Glomerular endothelial cell (primary cell): ENCODE data around the gene PIM2. TPM values are rescaled to one million over a fixed set of nuclear protein-coding genes. Genes with fewer than 3 reads are reported as not detected.
"Not testable (repeated sequence)": the region's sequence is repeated elsewhere in the genome, so short reads cannot be mapped to it uniquely, and the experiment has no call there.

ENCODE experiments used
- DNase-seq: peaks from one replicate; pipeline ENCODE4 v3.0.0-alpha.2; 2011; ENCODE audit warnings: low read depth, low spot score; ENCODE audit errors: extremely low read depth
- total RNA-seq: library from RNA; depleted of rRNA; stranded (reverse); fragments of >200 nt; gene quantifications from 2 replicates; pipeline ENCODE4 v1.2.3, GENCODE V29; 2015

PIM2 gene
- total RNA-seq, 1 donor from 2014 or later, result 5.3 TPM

DNA sequence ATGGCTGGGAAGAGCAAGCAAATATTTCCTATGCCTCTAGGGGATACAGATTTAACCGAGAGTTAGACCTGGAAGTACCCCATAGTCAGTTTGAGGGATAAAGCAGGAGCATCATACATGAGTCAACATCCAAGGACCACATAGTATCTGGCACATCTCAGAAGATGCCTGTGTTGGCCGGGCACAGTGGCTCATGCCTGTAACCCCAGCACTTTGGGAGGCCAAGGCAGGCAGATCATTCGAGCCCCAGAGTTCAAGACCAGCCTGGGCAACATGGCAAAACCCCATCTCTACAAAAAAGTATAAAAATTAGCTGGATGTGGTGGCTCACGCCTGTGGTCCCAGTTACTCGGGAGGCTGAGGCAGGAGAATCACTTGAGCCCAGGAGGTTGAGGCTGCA lies 32.2 kb downstream of the PIM2 start:
- not testable (repeated sequence) for DNase-seq

DNA sequence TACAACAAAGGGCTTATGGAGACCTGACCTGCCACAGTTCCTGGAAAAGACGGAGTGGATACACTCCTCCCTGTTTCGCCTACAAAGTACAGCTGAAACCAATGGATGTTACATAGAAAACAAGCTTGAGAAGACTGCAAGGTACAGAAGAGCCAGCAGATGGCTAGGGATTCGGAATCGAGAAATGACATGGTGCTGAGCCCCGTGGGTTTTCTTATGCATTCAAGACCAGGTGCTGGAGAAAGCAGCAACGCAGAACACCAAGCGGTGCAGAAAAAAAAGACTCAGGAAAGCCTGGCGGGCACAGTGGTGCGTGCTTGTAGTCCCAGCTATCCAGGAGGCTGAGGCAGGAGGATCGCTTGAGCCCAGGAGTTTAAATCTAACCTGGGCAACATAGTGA lies 35.1 kb downstream of the PIM2 start:
- DNase-seq, result no peak

DNA sequence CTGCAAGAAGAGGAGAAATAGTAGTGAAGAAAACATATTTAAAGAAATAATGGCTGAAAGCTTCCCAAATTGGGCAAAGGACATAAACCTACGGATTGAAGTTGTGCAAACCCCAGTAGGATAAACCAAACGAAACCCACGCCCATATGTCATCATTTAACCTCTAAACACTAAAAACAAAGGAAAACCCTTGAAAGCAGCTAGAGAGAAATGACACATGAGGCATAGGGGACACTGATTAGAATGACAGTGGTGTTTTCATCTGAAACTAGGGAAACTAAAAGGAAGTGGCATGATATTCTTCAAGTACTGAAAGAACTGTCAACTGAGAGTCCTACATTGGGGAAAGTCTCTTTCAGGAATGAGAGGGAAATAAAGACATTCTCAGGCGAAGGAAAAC lies 41.9 kb downstream of the PIM2 start:
- not testable (repeated sequence) for DNase-seq

DNA sequence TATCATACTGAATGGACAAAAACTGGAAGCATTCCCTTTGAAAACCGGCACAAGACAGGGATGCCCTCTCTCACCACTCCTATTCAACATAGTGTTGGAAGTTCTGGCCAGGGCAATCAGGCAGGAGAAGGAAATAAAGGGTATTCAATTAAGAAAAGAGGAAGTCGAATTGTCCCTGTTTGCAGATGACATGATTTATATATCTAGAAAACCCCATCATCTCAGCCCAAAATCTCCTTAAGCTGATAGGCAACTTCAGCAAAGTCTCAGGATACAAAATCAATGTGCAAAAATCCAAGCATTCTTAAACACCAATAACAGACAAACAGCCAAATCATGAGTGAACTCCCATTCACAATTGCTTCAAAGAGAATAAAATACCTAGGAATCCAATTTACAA lies 46.8 kb downstream of the PIM2 start:
- DNase-seq, result not testable (repeated sequence)

DNA sequence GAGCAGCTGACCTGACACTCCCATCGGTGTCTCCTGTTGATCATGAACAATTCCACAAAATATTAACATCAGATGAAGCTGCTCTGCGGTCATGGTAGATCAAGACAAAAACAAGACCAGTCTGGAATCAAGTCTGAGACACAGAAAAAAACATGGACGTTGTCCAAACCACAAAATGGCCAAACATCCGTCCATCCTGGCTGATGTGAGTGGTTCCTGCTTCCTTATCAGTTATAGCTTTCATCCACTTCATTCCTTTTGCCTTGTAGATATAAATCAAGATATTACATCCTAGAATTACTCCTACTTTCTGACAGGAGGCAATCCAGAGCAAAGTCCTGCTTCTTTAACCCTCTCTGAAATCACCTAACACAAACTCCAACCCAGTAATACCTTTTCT lies 54.6 kb downstream of the PIM2 start:
- DNase-seq, result no peak

Other genes with a start within 250 kb of the PIM2 start
- 0.39 and 0.53 TPM in 2 replicates for gene WAS, start 235.2 kb downstream of the PIM2 start, total RNA-seq
- 4.4 and 10.0 TPM in 2 replicates for gene SUV39H1, start 222.3 kb downstream of the PIM2 start, total RNA-seq
- gene GLOD5, start 157.3 kb downstream of the PIM2 start, total RNA-seq, result not detected in 2 replicates
- gene GATA1, start 132.4 kb downstream of the PIM2 start, total RNA-seq, result not detected in 2 replicates
- gene HDAC6, start 117.0 kb downstream of the PIM2 start, total RNA-seq, result 31.9 and 57.1 TPM in 2 replicates
- gene ERAS, start 92.5 kb downstream of the PIM2 start, total RNA-seq, result not detected in 2 replicates
- 1.5 and 8.9 TPM in 2 replicates for gene PCSK1N, start 83.4 kb downstream of the PIM2 start, total RNA-seq
- 32.7 and 34.2 TPM in 2 replicates for gene TIMM17B, start 21.3 kb downstream of the PIM2 start, total RNA-seq
- 51.3 and 57.9 TPM in 2 replicates for gene PQBP1, start 21.1 kb downstream of the PIM2 start, total RNA-seq
- 14.1 and 27.3 TPM in 2 replicates for gene SLC35A2, start 7.4 kb downstream of the PIM2 start, total RNA-seq
- 43.6 and 53.3 TPM in 2 replicates for gene OTUD5, start 38.6 kb upstream of the PIM2 start, total RNA-seq
- 0.78 and 1.3 TPM in 2 replicates for gene KCND1, start 52.8 kb upstream of the PIM2 start, total RNA-seq
- 24.4 and 38.2 TPM in 2 replicates for gene GRIPAP1, start 83.2 kb upstream of the PIM2 start, total RNA-seq
- gene TFE3, start 124.3 kb upstream of the PIM2 start, total RNA-seq, result 50.1 and 72.2 TPM in 2 replicates
- 2.3 and 5.7 TPM in 2 replicates for gene CCDC120, start 140.0 kb upstream of the PIM2 start, total RNA-seq
- gene PRAF2, start 155.0 kb upstream of the PIM2 start, total RNA-seq, result 14.1 and 34.1 TPM in 2 replicates
- gene WDR45, start 160.9 kb upstream of the PIM2 start, total RNA-seq, result 33.4 and 49.3 TPM in 2 replicates
- 21.0 and 32.6 TPM in 2 replicates for gene GPKOW, start 204.7 kb upstream of the PIM2 start, total RNA-seq
- gene MAGIX, start 243.7 kb upstream of the PIM2 start, total RNA-seq, result 1.2 and 1.4 TPM in 2 replicates